ENCODE results near the gene ADK.

The ADK gene

DNA sequence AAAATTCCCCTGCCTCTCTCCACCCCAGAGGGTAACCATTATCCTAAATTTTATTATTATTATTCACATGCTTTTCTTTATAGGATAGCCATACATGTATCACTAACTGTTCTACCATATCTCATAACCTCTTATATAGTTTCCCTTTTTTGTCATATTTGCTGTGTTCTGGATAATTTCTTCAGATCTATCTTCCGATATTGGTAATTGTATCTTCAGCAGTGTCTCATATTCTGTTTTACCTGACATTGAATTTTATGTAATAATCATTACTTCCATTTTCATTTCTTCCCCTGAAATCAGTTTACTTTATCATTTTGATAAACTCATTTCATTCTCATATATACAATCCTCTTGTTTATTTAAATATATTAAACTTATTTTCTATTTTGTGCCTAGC lies 273.5 kb downstream of the ADK start:
- peaks cover 31% of the 10 kb centered on the region for H3K4me1 ChIP-seq (ENCODE audit: control insufficient read depth, insufficient read depth, low read length)
- no peak overlapping the region for H3K27ac ChIP-seq (ENCODE audit: low read depth, low read length)
- H3K36me3 ChIP-seq (ENCODE audit: control insufficient read depth, insufficient read depth, low read length) = no peaks in the 10 kb centered on the region
- H3K4me3 ChIP-seq (ENCODE audit: low read depth, low read length) = no peak overlapping the region
- no peaks in the 10 kb centered on the region for H3K27me3 ChIP-seq (ENCODE audit: control insufficient read depth, insufficient read depth, low read length)
- H3K9me3 ChIP-seq (ENCODE audit: control insufficient read depth, insufficient read depth, low read length) = 0 out of 2 replicates have a peak, but pooled peaks cover 4% of the 10 kb centered on the region
- no peak overlapping the region for H3K9ac ChIP-seq (ENCODE audit: low read depth, low read length)

DNA sequence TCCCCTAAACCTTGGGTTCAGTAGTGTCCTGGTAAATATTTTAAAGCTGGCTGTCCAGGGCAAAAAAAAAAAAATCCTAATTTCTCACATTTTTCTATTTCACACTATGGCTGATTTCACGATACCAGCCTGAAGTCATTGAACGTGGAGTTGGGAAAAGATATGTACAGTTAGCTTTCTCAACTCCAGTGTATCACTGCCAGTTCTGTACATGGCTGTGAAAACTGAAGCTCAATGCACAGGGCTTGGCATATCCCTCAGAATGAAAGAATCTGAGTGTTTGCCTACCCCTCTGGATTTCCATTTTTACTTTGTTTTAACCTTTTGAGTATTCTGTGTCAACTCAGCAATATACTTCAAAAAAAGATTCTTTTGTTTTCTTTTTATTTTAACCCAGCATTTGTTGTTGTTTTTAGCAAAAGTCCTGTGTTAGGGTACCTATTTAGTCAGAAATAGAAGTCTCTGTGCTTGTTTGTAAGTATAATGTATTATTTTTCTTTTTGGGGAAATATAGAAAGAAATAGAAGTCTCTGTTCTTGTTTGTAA lies 274.5 kb downstream of the ADK start:
- H3K4me3 ChIP-seq (ENCODE audit: low read depth, low read length) = no peak overlapping the region
- no peaks in the 10 kb centered on the region for H3K27me3 ChIP-seq (ENCODE audit: control insufficient read depth, insufficient read depth, low read length)
- no peak overlapping the region for H3K27ac ChIP-seq (ENCODE audit: low read depth, low read length)
- H3K4me1 ChIP-seq (ENCODE audit: control insufficient read depth, insufficient read depth, low read length) = peaks cover 21% of the 10 kb centered on the region
- H3K9ac ChIP-seq (ENCODE audit: low read depth, low read length) = no peak overlapping the region
- no peaks in the 10 kb centered on the region for H3K36me3 ChIP-seq (ENCODE audit: control insufficient read depth, insufficient read depth, low read length)
- H3K9me3 ChIP-seq (ENCODE audit: control insufficient read depth, insufficient read depth, low read length) = 0 out of 2 replicates have a peak, but pooled peaks cover 4% of the 10 kb centered on the region

DNA sequence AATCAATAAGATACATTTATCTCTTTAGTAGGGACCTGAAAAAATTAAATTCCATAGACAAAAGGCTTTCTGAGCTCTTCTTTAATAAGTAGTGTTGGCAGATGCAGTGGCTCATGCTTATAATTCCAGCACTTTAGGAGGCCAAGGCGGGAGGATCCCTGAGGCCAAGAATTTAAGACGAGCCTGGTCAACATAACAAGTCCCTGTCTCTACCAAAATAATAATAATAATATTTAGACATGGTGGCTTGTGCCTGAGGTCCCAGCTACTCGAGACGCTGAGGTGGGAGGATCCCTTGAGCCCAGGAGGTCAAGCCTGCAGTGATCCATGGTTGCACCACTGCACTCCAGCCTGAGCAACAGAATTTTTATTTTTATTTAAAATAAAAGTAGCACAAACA lies 280.8 kb downstream of the ADK start:
- no peaks in the 10 kb centered on the region for H3K27me3 ChIP-seq (ENCODE audit: control insufficient read depth, insufficient read depth, low read length)
- no peak overlapping the region for H3K27ac ChIP-seq (ENCODE audit: low read depth, low read length)
- no peaks in the 10 kb centered on the region for H3K36me3 ChIP-seq (ENCODE audit: control insufficient read depth, insufficient read depth, low read length)

DNA sequence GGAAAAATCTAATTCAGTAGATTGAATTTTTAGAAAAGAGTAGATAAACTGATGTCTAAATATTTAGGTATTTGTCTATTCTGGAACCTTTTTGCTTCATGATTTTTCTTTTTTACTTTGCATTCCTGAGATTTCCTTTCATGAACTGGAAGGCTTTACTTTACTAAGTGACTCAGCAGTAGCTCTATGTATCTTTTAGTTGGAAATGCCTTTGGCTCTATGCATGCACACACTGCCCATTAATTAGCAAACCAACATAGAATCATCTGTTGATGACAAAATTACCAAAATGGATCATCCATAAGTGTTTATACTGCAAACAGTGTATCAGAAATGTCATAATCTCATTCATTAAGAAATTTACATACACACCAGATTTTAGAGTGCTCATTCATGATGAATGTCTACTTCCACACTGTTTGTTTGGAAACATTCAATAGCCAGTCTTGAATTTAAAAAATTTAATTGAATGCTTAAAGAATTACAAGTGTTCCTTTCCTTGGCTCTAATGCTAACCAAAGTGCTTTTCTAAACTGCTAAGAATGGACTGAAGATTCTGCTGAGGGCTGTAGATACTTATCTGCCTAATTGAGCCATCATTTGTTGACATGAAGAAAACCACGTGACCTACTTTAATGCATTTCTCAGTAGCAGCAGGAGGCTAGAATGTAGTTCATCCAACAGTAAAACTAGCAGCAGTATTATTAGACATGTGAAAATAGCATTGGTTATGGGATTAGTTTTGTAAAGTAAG lies 282.0 kb downstream of the ADK start:
- Histone ChIP-seq H3K27me3 (ENCODE audit: control insufficient read depth, insufficient read depth, low read length) (no peaks in the 10 kb centered on the region), H3K4me3 (ENCODE audit: low read depth, low read length) (no peak overlapping the region), H3K9me3 (ENCODE audit: control insufficient read depth, insufficient read depth, low read length) (no peaks in the 10 kb centered on the region), H3K27ac (ENCODE audit: low read depth, low read length) (no peak overlapping the region), H3K4me1 (ENCODE audit: control insufficient read depth, insufficient read depth, low read length) (peaks cover 8% of the 10 kb centered on the region; the same call in 1 of the 2 replicates), H3K9ac (ENCODE audit: low read depth, low read length) (no peak overlapping the region), H3K36me3 (ENCODE audit: control insufficient read depth, insufficient read depth, low read length) (no peaks in the 10 kb centered on the region)

More for the DNA sequence above, 280.8 kb downstream of the ADK start:
- no peak overlapping the region for H3K9ac ChIP-seq (ENCODE audit: low read depth, low read length)
- H3K9me3 ChIP-seq (ENCODE audit: control insufficient read depth, insufficient read depth, low read length) = no peaks in the 10 kb centered on the region
- H3K4me1 ChIP-seq (ENCODE audit: control insufficient read depth, insufficient read depth, low read length) = peaks cover 8% of the 10 kb centered on the region; the same call in 1 of the 2 replicates
- no peak overlapping the region for H3K4me3 ChIP-seq (ENCODE audit: low read depth, low read length)

DNA sequence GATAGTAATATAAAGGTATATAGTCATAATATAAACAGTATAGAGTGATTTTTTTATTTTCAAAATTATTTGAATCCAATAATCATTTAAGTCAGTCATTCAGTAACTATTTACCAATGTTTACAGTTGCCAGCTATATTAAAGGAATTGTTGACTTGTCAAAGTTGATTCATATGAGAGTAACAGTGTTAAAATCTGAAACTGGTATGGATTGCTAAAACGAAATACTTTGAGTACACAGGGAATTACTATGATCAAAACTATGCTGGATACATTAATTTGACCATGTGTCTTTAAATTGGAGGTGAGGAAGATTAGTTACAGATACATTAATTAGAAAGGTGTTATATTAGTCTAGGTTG lies 282.6 kb downstream of the ADK start:
- H3K27me3 ChIP-seq (ENCODE audit: control insufficient read depth, insufficient read depth, low read length) = no peaks in the 10 kb centered on the region
- no peak overlapping the region for H3K4me3 ChIP-seq (ENCODE audit: low read depth, low read length)
- H3K9me3 ChIP-seq (ENCODE audit: control insufficient read depth, insufficient read depth, low read length) = no peaks in the 10 kb centered on the region
- no peak overlapping the region for H3K27ac ChIP-seq (ENCODE audit: low read depth, low read length)
- peaks cover 8% of the 10 kb centered on the region; the same call in 1 of the 2 replicates for H3K4me1 ChIP-seq (ENCODE audit: control insufficient read depth, insufficient read depth, low read length)
- H3K36me3 ChIP-seq (ENCODE audit: control insufficient read depth, insufficient read depth, low read length) = no peaks in the 10 kb centered on the region
- H3K9ac ChIP-seq (ENCODE audit: low read depth, low read length) = no peak overlapping the region

DNA sequence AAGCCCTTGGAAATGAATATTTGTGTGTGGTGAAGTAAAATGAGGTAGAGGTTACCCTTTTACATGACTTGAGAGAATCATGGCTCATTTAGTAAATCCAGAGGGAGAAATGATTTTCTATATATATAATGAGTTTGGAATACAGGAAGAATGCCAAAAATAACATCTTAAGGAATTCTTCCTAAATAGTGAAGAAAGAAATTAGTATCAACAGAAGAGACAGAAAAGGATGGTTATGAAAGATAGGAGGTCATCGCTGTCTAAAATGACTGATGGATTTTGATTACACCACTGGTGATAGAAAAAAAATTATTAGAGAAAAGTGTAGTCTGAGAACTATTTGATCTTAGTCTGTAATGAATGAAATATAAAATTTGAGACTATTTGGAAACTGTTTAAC lies 283.0 kb downstream of the ADK start:
- no peak overlapping the region for H3K4me3 ChIP-seq (ENCODE audit: low read depth, low read length)
- H3K27ac ChIP-seq (ENCODE audit: low read depth, low read length) = no peak overlapping the region
- H3K9ac ChIP-seq (ENCODE audit: low read depth, low read length) = no peak overlapping the region
- H3K27me3 ChIP-seq (ENCODE audit: control insufficient read depth, insufficient read depth, low read length) = no peaks in the 10 kb centered on the region
- H3K36me3 ChIP-seq (ENCODE audit: control insufficient read depth, insufficient read depth, low read length) = no peaks in the 10 kb centered on the region
- no peaks in the 10 kb centered on the region for H3K9me3 ChIP-seq (ENCODE audit: control insufficient read depth, insufficient read depth, low read length)
- H3K4me1 ChIP-seq (ENCODE audit: control insufficient read depth, insufficient read depth, low read length) = peaks cover 10% of the 10 kb centered on the region; the same call in 1 of the 2 replicates

DNA sequence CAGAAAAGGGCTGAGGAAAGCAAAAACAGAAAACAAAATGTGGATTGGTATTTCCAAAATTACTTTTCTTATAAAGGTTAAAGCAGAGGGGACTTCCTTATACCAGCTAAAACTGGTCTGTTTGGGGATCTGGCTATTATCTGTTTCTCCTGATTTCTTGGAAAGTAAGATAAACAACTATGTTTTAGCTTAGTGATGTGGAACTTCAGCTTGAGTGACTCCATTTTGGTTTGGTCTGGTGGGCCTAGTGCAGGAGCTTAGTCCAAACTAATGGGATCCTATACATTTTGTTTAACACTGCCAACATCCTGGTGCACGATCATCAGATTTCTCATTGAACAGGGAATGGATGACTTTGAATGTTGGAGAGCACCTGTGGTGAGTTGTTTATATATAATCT lies 283.5 kb downstream of the ADK start:
- Histone ChIP-seq H3K9me3 (ENCODE audit: control insufficient read depth, insufficient read depth, low read length) (no peaks in the 10 kb centered on the region), H3K27ac (ENCODE audit: low read depth, low read length) (no peak overlapping the region), H3K36me3 (ENCODE audit: control insufficient read depth, insufficient read depth, low read length) (no peaks in the 10 kb centered on the region), H3K4me1 (ENCODE audit: control insufficient read depth, insufficient read depth, low read length) (peaks cover 14% of the 10 kb centered on the region; the same call in 1 of the 2 replicates), H3K4me3 (ENCODE audit: low read depth, low read length) (no peak overlapping the region), H3K9ac (ENCODE audit: low read depth, low read length) (no peak overlapping the region), H3K27me3 (ENCODE audit: control insufficient read depth, insufficient read depth, low read length) (no peaks in the 10 kb centered on the region)

DNA sequence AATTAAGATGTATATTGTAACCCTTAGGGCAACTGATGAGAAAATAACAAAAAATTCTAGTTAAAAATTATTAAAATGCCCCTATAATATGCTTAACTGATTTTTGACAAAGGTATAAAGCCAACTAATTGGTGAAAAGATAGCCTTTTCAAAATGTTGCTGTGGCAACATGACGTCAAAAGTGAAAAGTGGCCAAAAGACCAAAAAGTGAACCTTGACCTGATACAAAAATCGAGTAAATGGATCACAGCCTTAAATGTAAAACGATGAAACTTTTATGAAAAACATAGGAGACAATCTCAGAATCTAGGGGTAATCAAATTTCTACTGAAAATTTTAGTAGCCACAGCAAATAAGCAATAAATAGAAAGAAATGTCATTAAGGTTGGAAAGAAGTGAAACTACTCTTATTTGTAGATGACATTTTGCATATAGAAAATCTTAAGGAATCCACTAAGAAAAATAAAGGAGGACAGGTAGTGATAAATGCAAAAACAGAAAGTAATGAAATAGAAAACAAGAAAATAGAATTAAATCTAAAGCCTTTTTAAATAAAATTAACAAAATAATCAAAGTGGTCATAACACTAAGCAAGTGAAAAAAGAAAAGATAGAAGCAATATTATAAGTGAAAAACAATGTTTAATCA lies 285.6 kb downstream of the ADK start:
- H3K27me3 ChIP-seq (ENCODE audit: control insufficient read depth, insufficient read depth, low read length) = no peaks in the 10 kb centered on the region
- no peak overlapping the region for H3K27ac ChIP-seq (ENCODE audit: low read depth, low read length)
- no peak overlapping the region for H3K9ac ChIP-seq (ENCODE audit: low read depth, low read length)
- H3K36me3 ChIP-seq (ENCODE audit: control insufficient read depth, insufficient read depth, low read length) = no peaks in the 10 kb centered on the region
- no peaks in the 10 kb centered on the region for H3K9me3 ChIP-seq (ENCODE audit: control insufficient read depth, insufficient read depth, low read length)
- no peak overlapping the region for H3K4me3 ChIP-seq (ENCODE audit: low read depth, low read length)
- peaks cover 14% of the 10 kb centered on the region; the same call in 1 of the 2 replicates for H3K4me1 ChIP-seq (ENCODE audit: control insufficient read depth, insufficient read depth, low read length)

DNA sequence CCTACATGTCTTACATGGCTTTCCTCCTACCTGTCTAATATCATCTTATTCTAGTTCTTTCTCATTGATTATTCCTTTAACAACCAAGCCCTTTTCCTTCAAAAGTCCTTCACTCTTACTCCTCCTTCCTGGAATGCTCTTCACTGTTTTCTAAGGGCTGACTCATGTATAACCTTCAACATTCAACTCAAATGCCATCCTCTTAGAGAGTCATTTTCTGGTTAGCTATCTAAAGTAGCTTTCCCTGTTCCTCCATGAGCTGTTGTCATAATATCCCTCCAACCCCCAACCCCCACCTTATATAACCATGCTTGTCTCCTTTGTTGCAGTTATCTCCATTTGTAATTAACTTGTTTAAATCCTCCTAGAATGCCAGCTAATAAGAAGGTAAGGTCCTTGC lies 286.8 kb downstream of the ADK start:
- Histone ChIP-seq H3K4me3 (ENCODE audit: low read depth, low read length) (no peak overlapping the region), H3K9ac (ENCODE audit: low read depth, low read length) (no peak overlapping the region), H3K36me3 (ENCODE audit: control insufficient read depth, insufficient read depth, low read length) (no peaks in the 10 kb centered on the region), H3K27ac (ENCODE audit: low read depth, low read length) (no peak overlapping the region), H3K4me1 (ENCODE audit: control insufficient read depth, insufficient read depth, low read length) (peaks cover 13% of the 10 kb centered on the region; the same call in 1 of the 2 replicates), H3K27me3 (ENCODE audit: control insufficient read depth, insufficient read depth, low read length) (no peaks in the 10 kb centered on the region), H3K9me3 (ENCODE audit: control insufficient read depth, insufficient read depth, low read length) (no peaks in the 10 kb centered on the region)

DNA sequence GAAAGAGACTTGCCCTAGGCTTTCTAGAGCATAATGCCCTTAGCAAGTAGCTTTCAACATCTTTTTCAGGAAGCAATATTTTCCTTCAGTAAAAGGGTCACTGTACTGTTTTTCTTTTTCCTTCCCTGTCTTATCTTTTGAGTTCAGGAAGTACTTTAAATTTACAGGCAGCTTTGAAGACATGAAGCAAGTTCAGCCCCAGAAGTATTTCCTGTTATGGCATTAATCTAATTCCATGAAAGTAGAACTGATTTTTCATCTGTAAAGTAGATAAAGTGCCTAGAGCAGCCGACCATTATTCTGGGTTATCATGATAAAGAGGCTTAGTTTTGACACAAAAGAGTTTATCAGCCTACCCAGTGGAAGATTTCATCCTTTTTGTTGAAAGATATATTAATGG lies 288.2 kb downstream of the ADK start:
- Histone ChIP-seq H3K4me3 (ENCODE audit: low read depth, low read length) (no peak overlapping the region), H3K9me3 (ENCODE audit: control insufficient read depth, insufficient read depth, low read length) (no peaks in the 10 kb centered on the region), H3K4me1 (ENCODE audit: control insufficient read depth, insufficient read depth, low read length) (peaks cover 8% of the 10 kb centered on the region; the same call in 1 of the 2 replicates), H3K27me3 (ENCODE audit: control insufficient read depth, insufficient read depth, low read length) (no peaks in the 10 kb centered on the region), H3K36me3 (ENCODE audit: control insufficient read depth, insufficient read depth, low read length) (no peaks in the 10 kb centered on the region), H3K9ac (ENCODE audit: low read depth, low read length) (no peak overlapping the region), H3K27ac (ENCODE audit: low read depth, low read length) (no peak overlapping the region)

DNA sequence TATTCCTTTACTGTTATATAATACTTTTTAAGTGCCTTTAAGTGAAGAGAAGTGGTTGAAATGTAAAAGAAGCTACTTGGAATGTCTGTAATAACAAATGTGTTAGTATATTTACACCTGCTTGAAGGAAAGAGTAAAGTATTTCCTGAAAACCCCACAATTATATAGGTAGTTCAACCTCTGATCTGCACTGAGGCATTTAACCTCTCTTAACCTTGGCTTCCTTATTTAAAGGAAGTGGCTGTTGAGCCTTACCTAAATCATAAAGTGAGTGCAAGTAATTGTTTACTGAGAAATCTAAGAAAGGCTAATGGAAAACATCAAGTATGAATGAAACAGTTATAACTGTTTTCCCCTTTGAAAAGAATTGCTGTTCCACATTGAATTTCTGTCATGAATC lies 294.5 kb downstream of the ADK start:
- H3K9ac ChIP-seq (ENCODE audit: low read depth, low read length) = no peak overlapping the region
- H3K4me3 ChIP-seq (ENCODE audit: low read depth, low read length) = no peak overlapping the region
- H3K27me3 ChIP-seq (ENCODE audit: control insufficient read depth, insufficient read depth, low read length) = no peaks in the 10 kb centered on the region
- H3K27ac ChIP-seq (ENCODE audit: low read depth, low read length) = no peak overlapping the region
- H3K36me3 ChIP-seq (ENCODE audit: control insufficient read depth, insufficient read depth, low read length) = no peaks in the 10 kb centered on the region
- no peaks in the 10 kb centered on the region for H3K9me3 ChIP-seq (ENCODE audit: control insufficient read depth, insufficient read depth, low read length)
- H3K4me1 ChIP-seq (ENCODE audit: control insufficient read depth, insufficient read depth, low read length) = peaks cover 7% of the 10 kb centered on the region; the same call in 1 of the 2 replicates
